Effector CD8-positive, alpha-beta T cell (primary cell): ENCODE measurements around the gene RASA1.

Experiments used
- DNase-seq: peaks from one replicate; lab custom pipeline; 2025; lab: John Stamatoyannopoulos, UW

Gene RASA1

GRCh38 chr5:87403409-87403808 lies 135.7 kb downstream of the RASA1 start:
- DNase-seq: no peak

GRCh38 chr5:87403899-87404298 lies 136.2 kb downstream of the RASA1 start:
- no peak for DNase-seq

GRCh38 chr5:87404359-87404758 lies 136.7 kb downstream of the RASA1 start:
- DNase-seq: no peak

- DNase-seq: no peak
These were observed 137.9 kb downstream of the RASA1 start for GRCh38 chr5:87405472-87406155.

DNA sequence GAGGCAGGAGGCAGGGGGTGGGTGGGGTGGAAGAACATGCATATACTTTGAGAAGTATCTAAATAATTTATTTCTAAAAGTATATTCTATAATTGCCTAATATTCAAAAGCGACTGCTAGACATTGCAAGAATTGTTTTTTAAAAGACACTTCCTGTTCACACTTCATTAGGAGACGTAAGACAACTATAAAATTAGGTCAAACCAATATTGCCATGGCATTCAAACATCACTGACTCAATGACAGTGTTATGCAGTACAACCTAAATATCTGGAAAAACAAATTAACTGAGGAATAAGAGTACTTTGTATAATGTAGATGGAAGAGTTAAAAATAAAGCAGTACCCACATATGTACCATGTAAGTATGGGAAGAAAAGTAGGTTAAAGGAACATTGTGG lies 140.5 kb downstream of the RASA1 start:
- no peak for DNase-seq

DNA sequence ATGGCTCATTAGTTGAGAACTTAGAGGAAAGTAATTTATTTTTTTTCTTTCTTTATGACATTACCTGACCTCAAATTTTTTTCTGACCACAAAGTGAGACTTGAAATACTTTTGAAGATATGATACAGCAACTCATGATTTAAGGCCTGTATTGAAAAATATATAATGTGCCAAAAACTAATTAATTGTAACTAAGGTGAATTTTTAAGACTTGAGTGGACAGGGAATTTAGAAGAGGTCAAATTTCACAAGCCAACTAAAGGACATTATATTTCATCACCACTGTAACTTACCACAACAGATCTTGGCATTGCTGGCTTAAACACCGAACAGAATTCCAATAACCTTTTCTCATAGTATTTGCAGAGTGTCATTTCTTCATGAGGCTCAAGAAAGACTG lies 143.2 kb downstream of the RASA1 start:
- DNase-seq: no peak

GRCh38 chr5:87411586-87411972 lies 143.9 kb downstream of the RASA1 start:
- DNase-seq: no peak

GRCh38 chr5:87411973-87412629 lies 144.4 kb downstream of the RASA1 start:
- DNase-seq: peak; percentile 32

DNA sequence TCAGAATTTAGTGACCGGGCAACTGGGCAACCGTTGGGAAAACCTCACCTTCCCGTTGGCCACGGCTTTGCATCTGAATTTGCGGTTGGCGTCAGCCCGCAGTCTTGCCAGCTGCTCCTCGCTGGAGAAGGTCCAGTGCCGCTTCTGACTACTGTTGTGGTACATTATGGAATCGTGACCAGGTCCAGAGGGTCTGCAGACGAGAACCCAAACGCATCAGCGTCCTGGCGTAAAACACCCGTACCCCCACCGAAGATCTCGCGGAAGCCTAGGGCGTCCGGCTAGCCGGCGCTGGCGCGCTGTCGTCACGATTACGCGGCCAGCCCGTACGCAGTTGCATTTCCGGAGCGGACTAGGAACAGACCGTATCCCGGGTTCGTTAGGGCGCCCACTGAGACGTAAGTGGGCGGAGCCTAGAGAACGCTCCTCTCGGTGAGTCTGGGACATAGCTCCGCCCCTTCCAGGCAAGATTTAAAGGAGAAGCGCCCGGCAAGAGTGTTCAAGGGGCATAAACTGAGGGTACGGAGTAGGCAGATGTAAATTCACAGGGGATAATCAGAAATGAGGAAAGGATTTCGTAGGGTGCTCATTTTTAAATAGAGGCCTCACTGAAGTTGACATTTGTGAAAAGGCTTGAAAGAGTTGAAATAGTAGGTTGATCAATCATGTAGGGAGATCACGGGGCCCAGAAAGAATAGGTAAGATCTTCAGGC lies 145.1 kb downstream of the RASA1 start, which contains the start of gene CCNH:
Gene CCNH (minus strand): TSS at position 301 of the 713 bp plus-strand sequence. CDS start 136 bp downstream, at position 165.
- DNase-seq: peak; percentile 95

- DNase-seq: no peak
These were observed 145.6 kb downstream of the RASA1 start for GRCh38 chr5:87413343-87413645.

- no peak for DNase-seq
These were observed 150.8 kb downstream of the RASA1 start for GRCh38 chr5:87418506-87418905.

DNA sequence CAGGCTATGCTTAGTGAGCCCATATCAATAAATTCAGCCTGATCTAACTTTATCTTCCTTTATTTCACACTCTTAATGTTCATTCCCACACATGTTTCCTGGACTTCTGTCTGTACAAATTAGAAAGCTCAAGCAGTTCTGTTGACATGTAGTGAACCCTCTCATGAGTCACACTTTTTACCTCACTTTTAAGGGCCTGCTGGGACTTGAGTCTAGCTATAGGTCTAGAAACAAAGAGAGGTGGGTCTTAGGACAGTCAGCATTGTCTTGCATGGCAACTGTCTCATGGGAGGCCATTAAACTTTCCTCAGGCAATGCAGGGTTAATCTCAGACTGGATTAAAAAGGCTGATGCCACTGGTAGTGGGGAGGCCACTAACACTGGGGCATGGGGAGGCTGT lies 153.6 kb downstream of the RASA1 start:
- no peak for DNase-seq

GRCh38 chr5:87423755-87424154 lies 156.1 kb downstream of the RASA1 start:
- no peak for DNase-seq

- DNase-seq: no peak
These were observed 163.3 kb downstream of the RASA1 start for GRCh38 chr5:87430863-87431457.

DNA sequence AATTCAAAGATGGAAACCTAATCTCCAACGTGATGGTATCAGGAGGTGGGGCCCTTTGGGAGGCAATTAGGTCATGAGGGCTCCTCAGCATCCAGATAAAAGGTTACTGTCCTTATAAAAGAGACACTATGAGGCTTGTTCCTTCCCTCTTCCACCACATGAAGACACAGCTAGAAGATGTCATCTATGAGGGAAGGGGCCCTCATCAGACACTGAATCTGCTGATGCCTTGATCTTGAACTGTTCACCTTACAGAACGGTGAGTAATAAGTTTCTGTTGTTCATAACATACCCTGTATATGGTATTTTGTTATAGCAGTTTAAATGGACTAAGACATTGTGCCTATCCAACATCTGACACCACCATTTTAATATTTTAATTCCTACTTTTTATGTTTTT lies 164.8 kb downstream of the RASA1 start:
- no peak for DNase-seq

GRCh38 chr5:87433945-87434344 lies 166.3 kb downstream of the RASA1 start:
- DNase-seq: no peak

GRCh38 chr5:87434461-87434860 lies 166.8 kb downstream of the RASA1 start:
- no peak for DNase-seq

- DNase-seq: no peak
These were observed 167.5 kb downstream of the RASA1 start for GRCh38 chr5:87435144-87435694.

GRCh38 chr5:87437724-87438123 lies 170.0 kb downstream of the RASA1 start:
- DNase-seq: no peak

DNA sequence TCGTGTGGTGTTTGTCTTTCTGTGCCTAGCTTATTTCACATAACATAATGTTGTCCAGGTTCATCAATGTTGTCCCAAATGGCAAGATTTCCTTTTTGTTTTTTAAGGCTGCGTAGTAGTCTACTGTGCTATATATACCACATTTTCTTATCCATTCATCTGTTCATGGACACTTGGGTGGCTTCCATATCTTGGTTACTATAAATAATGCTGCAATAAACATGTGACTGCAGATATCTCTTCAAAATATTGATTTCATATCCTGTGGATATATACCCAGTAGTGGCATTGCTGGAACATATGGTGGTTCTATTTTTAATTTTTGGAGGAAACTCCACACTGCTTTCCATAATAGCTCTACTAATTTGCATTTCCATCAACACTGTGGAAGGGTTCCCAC lies 170.5 kb downstream of the RASA1 start:
- no peak for DNase-seq
